Skeletal muscle tissue (tissue), 4 donors: ENCODE results near the gene HEATR9. TPM values are rescaled to one million over a fixed set of nuclear protein-coding genes. Genes with fewer than 3 reads are reported as not detected.
"Not testable (repeated sequence)": the region's sequence is repeated elsewhere in the genome, so short reads cannot be mapped to it uniquely, and the experiment has no call there.

ENCODE experiments used
- H3K27ac ChIP-seq: one replicate; pipeline ENCODE4 v1.7.0; 2013; ENCODE audit warnings: mild to moderate bottlenecking, low read depth, low read length, inconsistent platforms
- H3K27me3 ChIP-seq, 3 donors: one replicate each; pipeline ENCODE4 v1.7.0; 2013; ENCODE audit warnings: low read length in 3 of 3; ENCODE audit not compliant: control insufficient read depth in 3 of 3, insufficient read depth in 3 of 3
- H3K36me3 ChIP-seq, 3 donors: one replicate each; pipeline ENCODE4 v1.7.0; 2013; ENCODE audit warnings: low read length in 3 of 3; ENCODE audit not compliant: control insufficient read depth in 3 of 3, insufficient read depth in 3 of 3
- H3K4me1 ChIP-seq, 3 donors: one replicate each; pipeline ENCODE4 v1.7.0; 2013; ENCODE audit warnings: low read length in 3 of 3, mild to moderate bottlenecking in 3 of 3; ENCODE audit not compliant: control insufficient read depth in 3 of 3, insufficient read depth in 3 of 3
- H3K4me3 ChIP-seq, 3 donors: one replicate each; pipeline ENCODE4 v1.7.0; 2013; ENCODE audit warnings: low read length in 3 of 3
- H3K9ac ChIP-seq, 3 donors: one replicate each; pipeline ENCODE4 v1.7.0; 2013; ENCODE audit warnings: low read length in 3 of 3, mild to moderate bottlenecking in 3 of 3, moderate library complexity in 2 of 3, low read depth in 1 of 3
- H3K9me3 ChIP-seq, 3 donors: one replicate each; pipeline ENCODE4 v1.7.0; 2013; ENCODE audit warnings: low read length in 3 of 3; ENCODE audit not compliant: control insufficient read depth in 3 of 3
- total RNA-seq: library from RNA; depleted of rRNA; stranded (reverse); fragments of >200 nt; gene quantifications from one replicate; pipeline ENCODE4 v1.2.3, GENCODE V29; 2014
- donor health status: Osteomylitis.

HEATR9 gene
- total RNA-seq, 1 donor from 2014 or later, result not detected

- H3K4me3 ChIP-seq, result no peak overlapping the region
- no peaks in the 10 kb centered on the region for H3K27me3 ChIP-seq
- no peaks in the 10 kb centered on the region for H3K36me3 ChIP-seq
- no peaks in the 10 kb centered on the region for H3K9me3 ChIP-seq
- no peaks in the 10 kb centered on the region for H3K4me1 ChIP-seq
- no peak overlapping the region for H3K9ac ChIP-seq
- no peak overlapping the region for H3K27ac ChIP-seq
Measured at GRCh38 chr17:35906926-35907637, 38.4 kb upstream of the HEATR9 start.

GRCh38 chr17:35906191-35906925 lies 37.7 kb upstream of the HEATR9 start:
- Histone ChIP-seq H3K4me3 (no peak overlapping the region), H3K36me3 (no peaks in the 10 kb centered on the region), H3K4me1 (no peaks in the 10 kb centered on the region), H3K27ac (no peak overlapping the region), H3K9ac (no peak overlapping the region), H3K9me3 (no peaks in the 10 kb centered on the region), H3K27me3 (no peaks in the 10 kb centered on the region)

GRCh38 chr17:35903451-35903850 lies 34.8 kb upstream of the HEATR9 start:
- no peaks in the 10 kb centered on the region for H3K36me3 ChIP-seq
- no peak overlapping the region for H3K27ac ChIP-seq
- no peak overlapping the region for H3K4me3 ChIP-seq

GRCh38 chr17:35901631-35902175 lies 33.0 kb upstream of the HEATR9 start:
- no peaks in the 10 kb centered on the region for H3K36me3 ChIP-seq
- H3K4me1 ChIP-seq, result no peaks in the 10 kb centered on the region
- no peak overlapping the region for H3K4me3 ChIP-seq
- H3K9ac ChIP-seq, result no peak overlapping the region
- H3K27ac ChIP-seq, result no peak overlapping the region
- peaks cover 0 to 6% (median 6%) of the 10 kb centered on the region in 3 donors for H3K27me3 ChIP-seq
- H3K9me3 ChIP-seq, result no peaks in the 10 kb centered on the region

More at GRCh38 chr17:35903451-35903850, 34.8 kb upstream of the HEATR9 start:
- H3K9me3 ChIP-seq, result no peaks in the 10 kb centered on the region
- H3K9ac ChIP-seq, result no peak overlapping the region
- H3K27me3 ChIP-seq, result peaks cover 0 to 6% (median 6%) of the 10 kb centered on the region in 3 donors
- H3K4me1 ChIP-seq, result no peaks in the 10 kb centered on the region

- H3K27ac ChIP-seq, result no peak overlapping the region
- H3K27me3 ChIP-seq, result peaks cover 0 to 6% (median 6%) of the 10 kb centered on the region in 3 donors
- no peaks in the 10 kb centered on the region for H3K9me3 ChIP-seq
- no peak overlapping the region for H3K9ac ChIP-seq
- H3K36me3 ChIP-seq, result no peaks in the 10 kb centered on the region
- no peaks in the 10 kb centered on the region for H3K4me1 ChIP-seq
- no peak overlapping the region for H3K4me3 ChIP-seq
Measured at GRCh38 chr17:35900708-35901480, 32.2 kb upstream of the HEATR9 start.

GRCh38 chr17:35900280-35900679 lies 31.6 kb upstream of the HEATR9 start:
- H3K27ac ChIP-seq, result no peak overlapping the region
- H3K4me3 ChIP-seq, result no peak overlapping the region
- H3K9ac ChIP-seq, result no peak overlapping the region
- no peaks in the 10 kb centered on the region for H3K36me3 ChIP-seq
- H3K27me3 ChIP-seq, result peaks cover 0 to 6% (median 6%) of the 10 kb centered on the region in 3 donors
- no peaks in the 10 kb centered on the region for H3K4me1 ChIP-seq
- no peaks in the 10 kb centered on the region for H3K9me3 ChIP-seq

- H3K27ac ChIP-seq, result no peak overlapping the region
- H3K4me3 ChIP-seq, result no peak overlapping the region
- no peaks in the 10 kb centered on the region for H3K36me3 ChIP-seq
- no peaks in the 10 kb centered on the region for H3K4me1 ChIP-seq
- H3K9ac ChIP-seq, result no peak overlapping the region
- H3K9me3 ChIP-seq, result no peaks in the 10 kb centered on the region
- H3K27me3 ChIP-seq, result peaks cover 0 to 6% (median 6%) of the 10 kb centered on the region in 3 donors
Measured at GRCh38 chr17:35898283-35899070, 29.8 kb upstream of the HEATR9 start.

GRCh38 chr17:35897772-35898171 lies 29.1 kb upstream of the HEATR9 start:
- not testable (repeated sequence) for H3K36me3 ChIP-seq, H3K27ac ChIP-seq, H3K4me3 ChIP-seq, H3K9me3 ChIP-seq, H3K27me3 ChIP-seq, H3K4me1 ChIP-seq, H3K9ac ChIP-seq
